Endothelial cell of umbilical vein (primary cell): ENCODE data around the gene UNC93B1. TPM values are rescaled to one million over a fixed set of nuclear protein-coding genes. Genes with fewer than 3 reads are reported as not detected.

ENCODE experiments used
- BruUV-seq: library from RNA; stranded (reverse); fragments of 400-500 nt; replicated peaks from 2 replicates; lab custom pipeline; 2021; lab: Mats Ljungman, UMichigan
- CTCF ChIA-PET: fragments of 300-600, 350-600 bp; sonication (Branson Sonifier 250); formaldehyde crosslinking; loops from one replicate; lab custom pipeline; 2021; ENCODE audit warnings: antibody characterized with exemption, inconsistent platforms; lab: Charles Lee
- POLR2A ChIA-PET: fragments of 300-600, 350-600 bp; sonication (Branson Sonifier 250); formaldehyde crosslinking; loops from one replicate; lab custom pipeline; 2021; ENCODE audit warnings: antibody characterized with exemption, inconsistent platforms; lab: Charles Lee
- DNase-seq: peaks from one replicate; pipeline ENCODE4 v3.0.0-alpha.2; 2011; ENCODE audit warnings: low read depth, low spot score
- FAIRE-seq: peaks from 2 replicates; lab custom pipeline; 2011; peaks lifted over from hg19 to GRCh38; lab: Jason Lieb, UNC
- H2AFZ ChIP-seq: 2 replicates; pipeline ENCODE4 v1.6.0; 2012; ENCODE audit warnings: low read depth, low read length, control low read depth, inconsistent platforms
- H3K27ac ChIP-seq: 2 replicates; pipeline ENCODE4 v1.5.1; 2011; ENCODE audit warnings: low read depth, mild to moderate bottlenecking, control low read depth, low read length, moderate library complexity; ENCODE audit not compliant: insufficient read depth
- H3K27me3 ChIP-seq, 2 experiments: 2 replicates each; pipeline versions ENCODE4 v1.6.0 to v1.6.1; 2011; ENCODE audit warnings: low read length in 2 of 2, mixed read lengths in 1 of 2; ENCODE audit not compliant: control insufficient read depth in 2 of 2, insufficient read depth in 2 of 2
- H3K36me3 ChIP-seq, 2 experiments: 2 replicates in 1 of 2; 3 replicates in 1 of 2; pipeline ENCODE4 v1.5.1; 2011; ENCODE audit warnings: low read length in 2 of 2, mild to moderate bottlenecking in 1 of 2, moderate library complexity in 1 of 2; ENCODE audit not compliant: control insufficient read depth in 2 of 2, insufficient read depth in 2 of 2; ENCODE audit errors: extremely low read depth in 1 of 2
- H3K4me1 ChIP-seq: 3 replicates; pipeline ENCODE4 v1.5.1; 2011; ENCODE audit warnings: mild to moderate bottlenecking, low read length; ENCODE audit not compliant: control insufficient read depth, insufficient read depth; ENCODE audit errors: extremely low read depth
- H3K4me2 ChIP-seq: 2 replicates; pipeline ENCODE4 v1.6.1; 2011; ENCODE audit warnings: low read length, control low read depth, mixed read lengths; ENCODE audit not compliant: insufficient read depth
- H3K4me3 ChIP-seq, 3 experiments: fragments of 200-600 bp in 1 of 3; sonication (generic), shearing (Covaris generic) in 1 of 3; replicated peaks in 1 of 3; 2 replicates each; pipeline ENCODE4 v1.5.1; 2011 to 2016; ENCODE audit warnings: control low read depth in 3 of 3, low read length in 3 of 3, mild to moderate bottlenecking in 2 of 3, inconsistent platforms in 1 of 3, low read depth in 1 of 3, moderate library complexity in 1 of 3; ENCODE audit not compliant: insufficient read depth in 1 of 3
- H3K79me2 ChIP-seq: 2 replicates; pipeline ENCODE4 v1.6.0; 2012; ENCODE audit warnings: low read length, inconsistent platforms; ENCODE audit not compliant: control insufficient read depth, insufficient read depth
- H3K9ac ChIP-seq: replicated peaks from 2 replicates; pipeline ENCODE3; 2011; ENCODE audit warnings: low read length, control low read depth; ENCODE audit not compliant: insufficient read depth; ENCODE audit errors: extremely low read depth
- H3K9me1 ChIP-seq: replicated peaks from 3 replicates; pipeline ENCODE4 v1.6.0; 2011; ENCODE audit warnings: mild to moderate bottlenecking, low read length; ENCODE audit not compliant: control insufficient read depth, insufficient read depth; ENCODE audit errors: extremely low read depth
- H3K9me3 ChIP-seq: replicated peaks from 2 replicates; pipeline ENCODE4 v1.5.1; 2012; ENCODE audit warnings: low read length, inconsistent platforms; ENCODE audit not compliant: control insufficient read depth, insufficient read depth
- H4K20me1 ChIP-seq: replicated peaks from 2 replicates; pipeline ENCODE3; 2011; ENCODE audit warnings: mild to moderate bottlenecking, low read length; ENCODE audit not compliant: control insufficient read depth, insufficient read depth; ENCODE audit errors: extremely low read depth
- CTCF ChIP-seq, 2 donors: IDR thresholded peaks; 1 replicate in 1 of 2; 2 replicates in 1 of 2; pipeline ENCODE4 v1.5.1; 2011; ENCODE audit warnings: low read length in 2 of 2, mild to moderate bottlenecking in 2 of 2, moderate library complexity in 2 of 2, control low read depth in 1 of 2, inconsistent platforms in 1 of 2, low read depth in 1 of 2; ENCODE audit not compliant: insufficient read depth in 1 of 2; ENCODE audit errors: extremely low read depth in 1 of 2
- FOS ChIP-seq: IDR thresholded peaks from 2 replicates; pipeline ENCODE4 v1.6.1; 2011; ENCODE audit warnings: mild to moderate bottlenecking, low read length, moderate library complexity, borderline replicate concordance; ENCODE audit not compliant: insufficient read depth
- JUN ChIP-seq: IDR thresholded peaks from 2 replicates; pipeline ENCODE4 v1.6.1; 2011; ENCODE audit warnings: borderline replicate concordance, low read depth; ENCODE audit not compliant: insufficient read length, insufficient read depth
- MYC ChIP-seq: IDR thresholded peaks from one replicate; pipeline ENCODE4 v1.6.1; 2011; ENCODE audit warnings: mild to moderate bottlenecking, low read depth, low read length
- POLR2A ChIP-seq: IDR thresholded peaks from 2 replicates; pipeline ENCODE4 v1.6.1; 2012; ENCODE audit warnings: low read depth, mild to moderate bottlenecking, control low read depth, low read length
- POLR2AphosphoS5 ChIP-seq: IDR thresholded peaks from 2 replicates; pipeline ENCODE4 v1.6.1; 2012; ENCODE audit warnings: low read depth, mild to moderate bottlenecking, control low read depth, low read length, moderate library complexity; ENCODE audit not compliant: insufficient read depth
- dilution Hi-C: fragments of 300-500 bp; cut with MboI; formaldehyde crosslinking; loops from one replicate; pipeline ENCODE4 v1.15.0; 2019; ENCODE audit warnings: low sequenced_read_pairs; ENCODE audit not compliant: extremely low pct_ligation_motif_present
- intact Hi-C: fragments of 100-400 bp; cut with micrococcal nuclease; formaldehyde crosslinking; loops from one replicate; pipeline ENCODE4 v1.10.0; 2022
- polyA plus RNA-seq, 4 experiments: library from polyadenylated mRNA; depleted of rRNA in 3 of 4; stranded (reverse) in 3 of 4; unstranded in 1 of 4; fragments of >200 nt; gene quantifications; 2 replicates each; pipeline versions ENCODE4 v1.2.1 to v1.2.3, GENCODE V29; 2011 to 2012; ENCODE audit warnings: missing spikeins in 1 of 4
- total RNA-seq: library from RNA; stranded (reverse); gene quantifications from 2 replicates; pipeline ENCODE4 v1.2.3, GENCODE V29; 2021
- TF ChIP-seq, protein P1 (sequence below): IDR thresholded peaks from 2 replicates; pipeline ENCODE4 v1.6.1; 2011; ENCODE audit not compliant: insufficient read depth, insufficient read length

Gene UNC93B1
- total and polyA plus RNA-seq, 2 donors (not counting 3 experiments of a cell fraction or from before 2014, with no cell fraction given), result 10.6 to 18.9 TPM

- dilution Hi-C loops (no loop called here), intact Hi-C loops (no loop called here)
- Histone ChIP-seq H3K9ac (no peak overlapping the region), H3K4me2 (no peak overlapping the region), H3K27ac (no peak overlapping the region), H3K4me3 (no peak overlapping the region), H3K27me3 (no peaks in the 10 kb centered on the region), H3K4me1 (peaks cover 11% of the 10 kb centered on the region), H2AFZ (no peak overlapping the region), H3K36me3 (no peaks in the 10 kb centered on the region), H3K9me3 (no peaks in the 10 kb centered on the region), H3K9me1 (no peaks in the 10 kb centered on the region), H4K20me1 (no peaks in the 10 kb centered on the region), H3K79me2 (no peaks in the 10 kb centered on the region)
- FAIRE-seq (no peak), DNase-seq (no peak)
- ChIA-PET CTCF (no interaction called here), POLR2A (no interaction called here)
- TF ChIP-seq POLR2A (no peak), MYC (no peak), CTCF (IDR thresholded peaks at IDR 0.05; ENCODE audit: extremely low read depth in 1 of 2, insufficient read depth in 1 of 2, low read depth in 1 of 2, low read length in 2 of 2) (no peak), FOS (no peak), JUN (no peak), POLR2AphosphoS5 (no peak)
- TF ChIP-seq, protein P1, sequence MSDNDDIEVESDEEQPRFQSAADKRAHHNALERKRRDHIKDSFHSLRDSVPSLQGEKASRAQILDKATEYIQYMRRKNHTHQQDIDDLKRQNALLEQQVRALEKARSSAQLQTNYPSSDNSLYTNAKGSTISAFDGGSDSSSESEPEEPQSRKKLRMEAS, result no peak
- BruUV-seq, result no TSS peak
These were observed 9.1 kb upstream of the UNC93B1 start for GRCh38 chr11:68012843-68013610.
